Measurements from ENCODE around the gene MTG2. TPM values are rescaled to one million over a fixed set of nuclear protein-coding genes. Genes with fewer than 3 reads are reported as not detected.
A peak's percentile ranks its signal among the peaks of the same experiment; 100 is the strongest.

MTG2 gene
- total and polyA plus RNA-seq, 2 of the 13 experiments (the other 11 are each of a cell fraction or from before 2014, with no cell fraction given), result 20.4 to 37.8 TPM

GRCh38 chr20:62182469-62183425 lies at the start of gene MTG2 (continued):
- peak; percentile 88 for TF ChIP-seq ZKSCAN8 (CRISPR knock-in tag; IDR thresholded peaks at IDR 0.05; ENCODE audit: borderline replicate concordance)
- TF ChIP-seq ATF3 (CRISPR knock-in tag; IDR thresholded peaks at IDR 0.05), result peak; percentile 79
- peak; percentile 97; the same call in 1 of the 2 replicates for TF ChIP-seq ZNF780A (CRISPR knock-in tag; IDR thresholded peaks at IDR 0.05)
- peak; percentile 94 for TF ChIP-seq ZNF709 (CRISPR knock-in tag; IDR thresholded peaks at IDR 0.05)
- peak; percentile 95; the same call in 1 of the 2 replicates for TF ChIP-seq ZSCAN20 (CRISPR knock-in tag; IDR thresholded peaks at IDR 0.05; ENCODE audit: borderline replicate concordance)
- peak; percentile 96 for TF ChIP-seq MYPOP (CRISPR knock-in tag; IDR thresholded peaks at IDR 0.05)
- TF ChIP-seq, protein P1, sequence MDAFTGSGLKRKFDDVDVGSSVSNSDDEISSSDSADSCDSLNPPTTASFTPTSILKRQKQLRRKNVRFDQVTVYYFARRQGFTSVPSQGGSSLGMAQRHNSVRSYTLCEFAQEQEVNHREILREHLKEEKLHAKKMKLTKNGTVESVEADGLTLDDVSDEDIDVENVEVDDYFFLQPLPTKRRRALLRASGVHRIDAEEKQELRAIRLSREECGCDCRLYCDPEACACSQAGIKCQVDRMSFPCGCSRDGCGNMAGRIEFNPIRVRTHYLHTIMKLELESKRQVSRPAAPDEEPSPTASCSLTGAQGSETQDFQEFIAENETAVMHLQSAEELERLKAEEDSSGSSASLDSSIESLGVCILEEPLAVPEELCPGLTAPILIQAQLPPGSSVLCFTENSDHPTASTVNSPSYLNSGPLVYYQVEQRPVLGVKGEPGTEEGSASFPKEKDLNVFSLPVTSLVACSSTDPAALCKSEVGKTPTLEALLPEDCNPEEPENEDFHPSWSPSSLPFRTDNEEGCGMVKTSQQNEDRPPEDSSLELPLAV (CRISPR knock-in tag; conservative IDR thresholded peaks at IDR 0.05; ENCODE audit: low read depth), result peak; percentile 93; the same call in 1 of the 2 replicates
- peak; percentile 99 for TF ChIP-seq ZNF747 (CRISPR knock-in tag; IDR thresholded peaks at IDR 0.05; ENCODE audit: borderline replicate concordance)
- peak; percentile 86 for TF ChIP-seq JUND (CRISPR knock-in tag; IDR thresholded peaks at IDR 0.05)
- TF ChIP-seq CERS6 (CRISPR knock-in tag; IDR thresholded peaks at IDR 0.05), result peak; percentile 85
- peak; percentile 70 for TF ChIP-seq DNMT1 (CRISPR knock-in tag; IDR thresholded peaks at IDR 0.05)
- TF ChIP-seq DPF2 (CRISPR knock-in tag; IDR thresholded peaks at IDR 0.05; ENCODE audit: borderline replicate concordance, low read depth), result no peak
- peak; percentile 93; the same call in 1 of the 2 replicates for TF ChIP-seq ZNF773 (CRISPR knock-in tag; IDR thresholded peaks at IDR 0.05; ENCODE audit: borderline replicate concordance)
- peak; percentile 94 for TF ChIP-seq CENPT (CRISPR knock-in tag; IDR thresholded peaks at IDR 0.05; ENCODE audit: low read depth)
- TF ChIP-seq ZBTB37 (CRISPR knock-in tag; IDR thresholded peaks at IDR 0.05), result no peak
- peak; percentile 83; the same call in 1 of the 2 replicates for TF ChIP-seq HOXA7 (CRISPR knock-in tag; IDR thresholded peaks at IDR 0.05)
- peak; percentile 97 for TF ChIP-seq ZNF264 (CRISPR knock-in tag; IDR thresholded peaks at IDR 0.05)
- TF ChIP-seq RARA (CRISPR knock-in tag; IDR thresholded peaks at IDR 0.05), result peak; percentile 71
- TF ChIP-seq YEATS2 (CRISPR knock-in tag; IDR thresholded peaks at IDR 0.05; ENCODE audit: borderline replicate concordance), result peak; percentile 98
- TF ChIP-seq ZNF138 (CRISPR knock-in tag; IDR thresholded peaks at IDR 0.05; ENCODE audit: low read depth), result peak; percentile 97
- peak; percentile 84 for TF ChIP-seq NFKBIZ (CRISPR knock-in tag; IDR thresholded peaks at IDR 0.05)
- TF ChIP-seq SNAPC5 (CRISPR knock-in tag; IDR thresholded peaks at IDR 0.05; ENCODE audit: borderline replicate concordance), result 0 out of 2 replicates have a peak, but pooled peaks have one; percentile 65
- TF ChIP-seq NKX3-1 (CRISPR knock-in tag; IDR thresholded peaks at IDR 0.05), result peak; percentile 99
- TF ChIP-seq ZNF720 (CRISPR knock-in tag; IDR thresholded peaks at IDR 0.05), result 0 out of 2 replicates have a peak, but pooled peaks have one; percentile 21

Measured in HepG2 (cell line).